HEK293 (cell line): Measurements from ENCODE around the gene APOBEC3C.
"Not testable (repeated sequence)": the region's sequence is repeated elsewhere in the genome, so short reads cannot be mapped to it uniquely, and the experiment has no call there.

Source experiments
- CTCF ChIA-PET: fragments of 350-600 bp; formaldehyde crosslinking; extraction: SDS; loops from one replicate; lab custom pipeline; 2021; ENCODE audit warnings: antibody characterized with exemption; lab: Yijun Ruan, JAX
- POLR2A ChIA-PET: fragments of 300-600 bp; formaldehyde crosslinking; extraction: SDS; loops from one replicate; lab custom pipeline; 2020; ENCODE audit warnings: antibody characterized with exemption, inconsistent platforms; lab: Yijun Ruan, JAX
- H3K27ac ChIP-seq: fragments of 200-500 bp; sonication (Bioruptor generic); 2 replicates; pipeline ENCODE4 v1.5.1; 2014; ENCODE audit warnings: low read depth, low read length, control low read depth, inconsistent platforms; ENCODE audit errors: extremely low read depth
- H3K36me3 ChIP-seq, 2 experiments: fragments of 200-500 bp in 1 of 2; sonication (Bioruptor generic) in 1 of 2; 1 replicate in 1 of 2; 2 replicates in 1 of 2; pipeline ENCODE4 v1.5.1; 2014 to 2017; ENCODE audit warnings: inconsistent platforms in 2 of 2, low read length in 2 of 2; ENCODE audit not compliant: control insufficient read depth in 2 of 2, insufficient read depth in 1 of 2
- H3K4me1 ChIP-seq: fragments of 200-500 bp; sonication (Bioruptor generic); 2 replicates; pipeline ENCODE4 v1.5.1; 2014; ENCODE audit warnings: mild to moderate bottlenecking, low read length, inconsistent platforms; ENCODE audit not compliant: control insufficient read depth, insufficient read depth
- H3K4me3 ChIP-seq: 2 replicates; pipeline ENCODE4 v1.5.1; 2011; ENCODE audit warnings: low read depth, mild to moderate bottlenecking, control low read depth, low read length, moderate library complexity
- H3K9me3 ChIP-seq: fragments of 200-500 bp; sonication (Bioruptor generic); 2 replicates; pipeline ENCODE4 v1.5.1; 2014; ENCODE audit warnings: low read depth, low read length, inconsistent platforms; ENCODE audit not compliant: control insufficient read depth, insufficient read depth
- GLI4 ChIP-seq: fragments of 450-650 bp; formaldehyde crosslinking; IDR thresholded peaks from 2 replicates; pipeline ENCODE4 v1.5.1; 2016; ENCODE audit warnings: missing biosample characterization, missing genetic modification characterization
- GLIS1 ChIP-seq: fragments of 450-650 bp; formaldehyde crosslinking; IDR thresholded peaks from 2 replicates; pipeline ENCODE4 v1.5.1; 2016; ENCODE audit warnings: missing biosample characterization, missing genetic modification characterization
- GLIS2 ChIP-seq: fragments of 450-650 bp; formaldehyde crosslinking; IDR thresholded peaks from 2 replicates; pipeline ENCODE4 v1.5.1; 2016; ENCODE audit warnings: missing biosample characterization, missing genetic modification characterization
- HIC1 ChIP-seq: fragments of 450-650 bp; formaldehyde crosslinking; IDR thresholded peaks from 2 replicates; pipeline ENCODE4 v1.5.1; 2016; ENCODE audit warnings: missing biosample characterization, missing genetic modification characterization
- HOXA7 ChIP-seq: sonication (generic); formaldehyde crosslinking; IDR thresholded peaks from 2 replicates; pipeline ENCODE4 v1.8.1; 2022; ENCODE audit warnings: missing genetic modification reagents, borderline replicate concordance
- KLF1 ChIP-seq: fragments of 450-650 bp; formaldehyde crosslinking; IDR thresholded peaks from 2 replicates; pipeline ENCODE4 v1.5.1; 2016; ENCODE audit warnings: missing biosample characterization, missing genetic modification characterization
- PRDM10 ChIP-seq: fragments of 450-650 bp; formaldehyde crosslinking; IDR thresholded peaks from 2 replicates; pipeline ENCODE4 v1.5.1; 2016; ENCODE audit warnings: missing biosample characterization, missing genetic modification characterization
- SP2 ChIP-seq: fragments of 450-650 bp; formaldehyde crosslinking; IDR thresholded peaks from 2 replicates; pipeline ENCODE4 v1.5.1; 2016; ENCODE audit warnings: missing biosample characterization, missing genetic modification characterization
- ZBTB17 ChIP-seq: fragments of 450-650 bp; formaldehyde crosslinking; IDR thresholded peaks from 2 replicates; pipeline ENCODE4 v1.5.1; 2016; ENCODE audit warnings: missing biosample characterization, missing genetic modification characterization
- ZBTB20 ChIP-seq: fragments of 450-650 bp; formaldehyde crosslinking; IDR thresholded peaks from 2 replicates; pipeline ENCODE4 v1.5.1; 2016; ENCODE audit warnings: missing biosample characterization, missing genetic modification characterization
- ZIC2 ChIP-seq: fragments of 450-650 bp; formaldehyde crosslinking; IDR thresholded peaks from 2 replicates; pipeline ENCODE4 v1.5.1; 2016; ENCODE audit warnings: missing biosample characterization, missing genetic modification characterization
- ZNF133 ChIP-seq: fragments of 450-650 bp; formaldehyde crosslinking; IDR thresholded peaks from 2 replicates; pipeline ENCODE4 v1.5.1; 2016; ENCODE audit warnings: missing biosample characterization, missing genetic modification characterization
- ZNF16 ChIP-seq: fragments of 450-650 bp; formaldehyde crosslinking; IDR thresholded peaks from 2 replicates; pipeline ENCODE4 v1.5.1; 2016; ENCODE audit warnings: low read depth, missing biosample characterization, missing genetic modification characterization
- ZNF341 ChIP-seq: fragments of 450-650 bp; formaldehyde crosslinking; IDR thresholded peaks from 2 replicates; pipeline ENCODE4; 2016; ENCODE audit warnings: low read depth, missing biosample characterization, missing genetic modification characterization
- ZNF37A ChIP-seq: fragments of 450-650 bp; IDR thresholded peaks from 2 replicates; pipeline ENCODE4 v1.5.1; 2018; ENCODE audit warnings: missing biosample characterization, missing genetic modification characterization
- ZNF398 ChIP-seq: fragments of 450-650 bp; formaldehyde crosslinking; IDR thresholded peaks from 2 replicates; pipeline ENCODE4 v1.5.1; 2017; ENCODE audit warnings: missing biosample characterization, missing genetic modification characterization
- ZSCAN5A ChIP-seq: fragments of 450-650 bp; formaldehyde crosslinking; IDR thresholded peaks from 2 replicates; pipeline ENCODE4 v1.5.1; 2016; ENCODE audit warnings: missing biosample characterization, missing genetic modification characterization

Gene APOBEC3C

GRCh38 chr22:38989466-38989865 is 24.6 kb upstream of the APOBEC3C start:
- TF ChIP-seq KLF1 (tag by site-specific recombination) (no peak), ZNF37A (tag by site-specific recombination) (no peak), ZSCAN5A (tag by site-specific recombination) (no peak), ZNF133 (tag by site-specific recombination) (no peak), GLI4 (tag by site-specific recombination) (no peak), HOXA7 (no peak), ZBTB17 (no peak), ZNF16 (tag by site-specific recombination) (no peak), HIC1 (tag by site-specific recombination) (no peak)
- Histone ChIP-seq H3K9me3 (no peaks in the 10 kb centered on the region), H3K27ac (no peak overlapping the region), H3K4me3 (no peak overlapping the region), H3K36me3 (no peaks in the 10 kb centered on the region), H3K4me1 (no peaks in the 10 kb centered on the region; the same call in 1 of the 2 replicates)
- ChIA-PET CTCF (interaction anchor here (0.6 kb wide), 1 partner anchor 295 kb away, joined by 4 read pairs; no protein-coding TSS in a partner anchor), POLR2A (no interaction called here)

GRCh38 chr22:38992871-38993371 is 21.1 kb upstream of the APOBEC3C start:
- H3K9me3 ChIP-seq, H3K36me3 ChIP-seq, H3K4me1 ChIP-seq, H3K4me3 ChIP-seq: not testable (repeated sequence)
- 0 out of 2 replicates have a peak overlapping the region, but pooled peaks have one; percentile 22 for H3K27ac ChIP-seq
- TF ChIP-seq PRDM10 (peak; percentile 39; the same call in 1 of the 2 replicates), GLIS1 (tag by site-specific recombination) (peak; percentile 93), ZBTB17 (peak; percentile 32; the same call in 1 of the 2 replicates), SP2 (peak; percentile 50; the same call in 1 of the 2 replicates), GLIS2 (peak; percentile 44), ZNF398 (tag by site-specific recombination) (peak; percentile 71), KLF1 (tag by site-specific recombination) (0 out of 2 replicates have a peak, but pooled peaks have one; percentile 9), ZNF341 (0 out of 2 replicates have a peak, but pooled peaks have one; percentile 34), ZBTB20 (peak; percentile 78), ZIC2 (tag by site-specific recombination) (peak; percentile 75)
- ChIA-PET CTCF (interaction anchor here (1.6 kb wide), 1 partner anchor 123 kb away, joined by 4 read pairs; no protein-coding TSS in a partner anchor), POLR2A (interaction anchor here (1.8 kb wide), 1 partner anchor 11 kb away, joined by 5 read pairs; the partner anchor contains the start of gene APOBEC3B)
